ENCODE measurements around the gene NR6A1. TPM values are rescaled to one million over a fixed set of nuclear protein-coding genes. Genes with fewer than 3 reads are reported as not detected.
"Not testable (repeated sequence)": the region's sequence is repeated elsewhere in the genome, so short reads cannot be mapped to it uniquely, and the experiment has no call there.

Gene NR6A1
- total and polyA plus RNA-seq, 5 donors = 0.57 to 1.9 (median 0.91) TPM

GRCh38 chr9:124739360-124739759 lies 31.8 kb downstream of the NR6A1 start:
- 91% methylated on average over 2 of the region's 2 CpGs for WGBS
- Histone ChIP-seq H3K27me3 (ENCODE audit: control insufficient read depth, insufficient read depth) (no peaks in the 10 kb centered on the region), H3K4me3 (ENCODE audit: low read length) (no peak overlapping the region), H3K9me3 (ENCODE audit: control insufficient read depth, low read length) (no peaks in the 10 kb centered on the region), H3K4me1 (ENCODE audit: control insufficient read depth, insufficient read depth, low read length) (no peaks in the 10 kb centered on the region), H3K27ac (ENCODE audit: low read length) (no peak overlapping the region)
- no peak for DNase-seq
- intact Hi-C loops (cut with DNase I) = no loop called here
- no peak for ATAC-seq

DNA sequence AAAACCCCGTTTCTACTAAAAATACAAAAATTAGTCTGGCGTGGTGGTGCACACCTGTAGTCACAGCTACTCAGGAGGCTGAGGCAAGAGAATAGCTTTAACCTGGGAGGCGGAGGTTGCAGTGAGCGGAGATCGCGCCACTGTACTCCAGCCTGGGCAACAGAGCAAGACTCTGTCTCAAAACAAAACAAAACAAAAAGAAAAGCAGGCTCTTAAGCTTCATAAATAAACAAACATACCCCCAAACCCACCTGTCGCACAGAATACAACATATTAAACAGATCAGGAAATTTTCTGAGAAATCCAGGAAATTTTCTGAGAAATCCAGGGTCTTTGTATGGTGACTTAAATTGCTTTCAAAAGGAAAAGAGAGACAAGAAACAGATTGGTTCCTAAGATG lies 33.0 kb downstream of the NR6A1 start:
- ATAC-seq; H3K27me3 ChIP-seq (ENCODE audit: control insufficient read depth, insufficient read depth); H3K27ac ChIP-seq (ENCODE audit: low read length); DNase-seq; intact Hi-C loops (cut with DNase I); H3K4me3 ChIP-seq (ENCODE audit: low read length); H3K9me3 ChIP-seq (ENCODE audit: control insufficient read depth, low read length); H3K4me1 ChIP-seq (ENCODE audit: control insufficient read depth, insufficient read depth, low read length): not testable (repeated sequence)
- 97% methylated on average over 7 of the region's 7 CpGs for WGBS

DNA sequence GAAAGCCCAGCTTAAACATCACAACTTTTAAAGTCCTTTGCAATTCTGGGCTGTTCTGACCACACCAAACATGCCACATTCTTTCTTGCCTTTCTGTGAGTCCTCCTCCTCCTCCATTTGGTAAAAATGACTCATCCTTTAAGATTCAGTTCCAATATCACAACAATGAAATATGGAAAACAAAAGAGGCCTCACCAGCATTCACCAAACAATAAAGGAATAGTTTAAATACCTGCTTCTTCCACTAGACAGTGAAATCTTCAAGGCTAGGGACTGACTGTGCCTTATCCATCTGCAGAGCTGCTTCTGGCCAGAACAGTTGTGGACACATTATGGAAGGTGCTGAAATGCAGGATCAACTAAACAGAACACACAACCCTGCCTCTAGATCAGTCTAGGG lies 36.0 kb downstream of the NR6A1 start:
- Histone ChIP-seq H3K9me3 (ENCODE audit: control insufficient read depth, low read length) (no peaks in the 10 kb centered on the region), H3K27me3 (ENCODE audit: control insufficient read depth, insufficient read depth) (no peaks in the 10 kb centered on the region), H3K27ac (ENCODE audit: low read length) (no peak overlapping the region), H3K4me1 (ENCODE audit: control insufficient read depth, insufficient read depth, low read length) (no peaks in the 10 kb centered on the region), H3K4me3 (ENCODE audit: low read length) (no peak overlapping the region)
- no peak for ATAC-seq
- no peak for DNase-seq
- intact Hi-C loops (cut with DNase I) = no loop called here

DNA sequence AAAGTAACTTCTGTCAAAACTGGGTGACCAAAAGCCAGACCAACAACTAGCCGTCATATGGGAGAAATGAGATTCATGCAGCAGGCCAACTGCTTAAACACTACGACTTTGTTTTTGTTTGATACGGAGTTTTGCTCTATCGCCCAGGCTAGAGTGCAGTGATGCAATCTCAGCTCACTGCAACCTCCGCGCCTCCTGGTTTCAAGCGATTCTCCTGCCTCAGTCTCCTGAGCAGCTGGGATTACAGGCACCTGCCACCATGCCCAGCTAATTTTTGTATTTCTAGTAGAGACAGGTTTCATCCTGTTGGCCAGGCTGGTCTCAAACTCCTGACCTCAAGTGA lies 36.4 kb downstream of the NR6A1 start:
- H3K4me3 ChIP-seq (ENCODE audit: low read length) = not testable (repeated sequence)

DNA sequence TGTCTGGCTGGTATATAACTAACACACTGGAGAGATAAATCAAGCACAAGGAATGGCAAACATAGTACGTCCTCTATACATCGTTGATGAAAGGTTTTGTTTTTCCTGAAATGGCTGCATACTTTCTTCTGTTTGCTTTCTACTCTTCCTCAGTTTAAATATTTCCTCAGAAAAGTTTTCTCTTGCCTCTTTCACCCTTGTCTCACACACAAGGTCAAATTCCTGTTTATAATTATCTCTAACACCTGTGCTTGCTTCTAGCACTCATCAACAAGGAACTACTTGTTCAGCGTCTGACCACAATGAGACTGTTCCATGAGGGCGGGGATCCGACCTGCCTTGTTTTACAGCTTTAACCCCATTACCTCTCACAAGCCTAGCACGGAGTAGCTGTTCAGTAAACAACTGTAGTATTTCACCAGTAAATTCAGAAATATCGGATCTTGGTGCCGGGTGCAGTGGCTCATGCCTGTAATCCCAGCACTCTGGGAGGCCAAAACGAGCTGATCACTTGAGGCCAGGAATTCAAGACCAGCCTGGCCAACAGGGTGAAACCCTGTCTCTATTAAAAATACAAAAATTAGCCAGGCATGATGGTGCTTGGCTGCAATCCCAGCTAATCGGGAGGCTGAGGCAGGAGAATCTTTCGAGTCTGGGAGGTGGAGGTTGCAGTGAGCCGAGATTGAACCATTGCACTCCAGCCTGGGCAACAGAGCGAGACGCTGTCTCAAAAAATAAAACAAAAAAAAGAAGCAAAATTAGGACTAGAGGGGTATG lies 37.0 kb downstream of the NR6A1 start:
- no peak for DNase-seq
- intact Hi-C loops (cut with DNase I) = no loop called here
- 81% methylated on average over 14 of the region's 14 CpGs for WGBS
- Histone ChIP-seq H3K4me1 (ENCODE audit: control insufficient read depth, insufficient read depth, low read length) (no peaks in the 10 kb centered on the region), H3K27ac (ENCODE audit: low read length) (no peak overlapping the region), H3K27me3 (ENCODE audit: control insufficient read depth, insufficient read depth) (no peaks in the 10 kb centered on the region), H3K9me3 (ENCODE audit: control insufficient read depth, low read length) (no peaks in the 10 kb centered on the region), H3K4me3 (ENCODE audit: low read length) (no peak overlapping the region)
- no peak for ATAC-seq

More for the DNA sequence above, 36.4 kb downstream of the NR6A1 start:
- ATAC-seq; H3K9me3 ChIP-seq (ENCODE audit: control insufficient read depth, low read length); DNase-seq; intact Hi-C loops (cut with DNase I); H3K27me3 ChIP-seq (ENCODE audit: control insufficient read depth, insufficient read depth); H3K4me1 ChIP-seq (ENCODE audit: control insufficient read depth, insufficient read depth, low read length); H3K27ac ChIP-seq (ENCODE audit: low read length): not testable (repeated sequence)
- 90% methylated on average over 7 of the region's 7 CpGs for WGBS

DNA sequence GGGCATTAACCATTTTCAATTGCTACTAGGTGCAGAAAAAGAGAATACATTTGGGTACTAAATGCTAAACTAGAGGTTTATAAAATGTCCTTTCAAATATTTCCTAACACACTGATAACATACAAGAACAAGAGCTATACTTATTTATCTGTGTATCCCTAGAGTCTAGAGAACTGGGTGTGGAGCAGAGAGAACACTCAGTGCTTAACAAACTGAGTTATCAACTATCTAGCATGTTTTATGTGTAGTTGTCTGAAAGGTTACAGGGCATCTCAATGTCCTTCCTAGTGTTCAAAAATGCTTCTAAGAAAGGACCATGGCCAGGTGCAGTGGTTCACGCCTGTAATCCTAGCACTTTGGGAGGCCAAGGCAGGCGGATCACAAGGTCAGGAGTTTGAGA lies 40.3 kb downstream of the NR6A1 start:
- intact Hi-C loops (cut with DNase I) = no loop called here
- Histone ChIP-seq H3K4me1 (ENCODE audit: control insufficient read depth, insufficient read depth, low read length) (no peaks in the 10 kb centered on the region), H3K27ac (ENCODE audit: low read length) (no peak overlapping the region), H3K4me3 (ENCODE audit: low read length) (no peak overlapping the region), H3K9me3 (ENCODE audit: control insufficient read depth, low read length) (no peaks in the 10 kb centered on the region), H3K27me3 (ENCODE audit: control insufficient read depth, insufficient read depth) (no peaks in the 10 kb centered on the region)
- WGBS = 95% methylated on average over 2 of the region's 2 CpGs
- DNase-seq = no peak
- no peak for ATAC-seq

DNA sequence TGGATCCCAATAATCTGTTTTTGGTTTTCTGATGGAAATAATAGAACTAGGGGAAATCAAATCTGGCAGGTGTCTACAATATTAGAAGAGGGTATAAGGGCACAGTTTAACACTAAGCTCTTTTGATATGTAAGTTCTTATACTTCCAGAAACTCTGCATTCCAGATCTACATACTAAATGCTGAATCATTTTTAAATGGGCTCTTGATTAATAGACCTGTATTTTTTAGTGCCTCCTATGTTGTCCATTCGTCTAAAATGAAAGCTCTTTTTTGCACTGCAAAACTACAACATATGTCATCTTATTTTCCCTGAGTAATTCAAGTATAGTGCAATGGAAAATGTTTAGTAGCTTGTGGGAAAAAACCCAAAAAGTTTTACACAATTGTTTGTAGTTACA lies 44.2 kb downstream of the NR6A1 start:
- Histone ChIP-seq H3K4me3 (ENCODE audit: low read length) (no peak overlapping the region), H3K9me3 (ENCODE audit: control insufficient read depth, low read length) (no peaks in the 10 kb centered on the region), H3K27me3 (ENCODE audit: control insufficient read depth, insufficient read depth) (no peaks in the 10 kb centered on the region), H3K27ac (ENCODE audit: low read length) (no peak overlapping the region), H3K4me1 (ENCODE audit: control insufficient read depth, insufficient read depth, low read length) (peaks cover 4% of the 10 kb centered on the region)
- no peak for ATAC-seq
- intact Hi-C loops (cut with DNase I) = no loop called here
- no peak for DNase-seq
- WGBS = 80% methylated on average over 1 of the region's 1 CpG

- peak; percentile 26 to 54 for ATAC-seq
- whole genome bisulfite sequencing = 58% methylated on average over 5 of the region's 5 CpGs
These were observed 46.1 kb downstream of the NR6A1 start for GRCh38 chr9:124725068-124725452.

GRCh38 chr9:124724415-124725067 lies 46.6 kb downstream of the NR6A1 start:
- no peak for DNase-seq
- Histone ChIP-seq H3K27ac (ENCODE audit: low read length) (no peak overlapping the region), H3K4me3 (ENCODE audit: low read length) (no peak overlapping the region), H3K4me1 (ENCODE audit: control insufficient read depth, insufficient read depth, low read length) (peaks cover 7% of the 10 kb centered on the region), H3K9me3 (ENCODE audit: control insufficient read depth, low read length) (no peaks in the 10 kb centered on the region), H3K27me3 (ENCODE audit: control insufficient read depth, insufficient read depth) (no peaks in the 10 kb centered on the region)
- 26% methylated on average over 3 of the region's 3 CpGs for WGBS
- intact Hi-C loops (cut with DNase I) = no loop called here
- peak in 1 of 2 donors; percentile 33 for ATAC-seq

More at GRCh38 chr9:124725068-124725452, 46.1 kb downstream of the NR6A1 start:
- Histone ChIP-seq H3K4me3 (ENCODE audit: low read length) (no peak overlapping the region), H3K27ac (ENCODE audit: low read length) (no peak overlapping the region), H3K9me3 (ENCODE audit: control insufficient read depth, low read length) (no peaks in the 10 kb centered on the region), H3K4me1 (ENCODE audit: control insufficient read depth, insufficient read depth, low read length) (peaks cover 7% of the 10 kb centered on the region), H3K27me3 (ENCODE audit: control insufficient read depth, insufficient read depth) (no peaks in the 10 kb centered on the region)
- intact Hi-C loops (cut with DNase I) = no loop called here
- DNase-seq = no peak

DNA sequence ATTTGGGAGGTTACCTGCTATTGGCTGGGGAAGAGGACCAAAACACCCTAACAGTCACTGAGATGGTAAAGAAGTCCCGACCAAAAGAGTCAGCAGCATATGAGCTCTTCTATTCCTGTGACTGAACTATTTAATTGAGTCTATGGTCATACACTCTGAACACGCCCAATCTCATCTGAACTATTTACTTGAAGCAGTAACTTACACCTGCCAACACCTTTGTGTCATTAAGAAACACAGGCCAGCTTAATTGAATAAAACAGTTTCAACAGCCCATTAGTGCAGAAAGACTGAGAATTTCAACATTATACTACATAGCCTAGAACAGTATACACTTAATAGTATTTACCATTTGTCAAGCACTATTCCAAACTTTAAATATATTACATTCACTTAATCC lies 47.8 kb downstream of the NR6A1 start:
- 86% methylated on average over 2 of the region's 2 CpGs for WGBS
- Histone ChIP-seq H3K27ac (ENCODE audit: low read length) (no peak overlapping the region), H3K4me3 (ENCODE audit: low read length) (no peak overlapping the region), H3K27me3 (ENCODE audit: control insufficient read depth, insufficient read depth) (no peaks in the 10 kb centered on the region), H3K9me3 (ENCODE audit: control insufficient read depth, low read length) (no peaks in the 10 kb centered on the region), H3K4me1 (ENCODE audit: control insufficient read depth, insufficient read depth, low read length) (peaks cover 7% of the 10 kb centered on the region)
- intact Hi-C loops (cut with DNase I) = no loop called here
- ATAC-seq (no peak), DNase-seq (no peak)

DNA sequence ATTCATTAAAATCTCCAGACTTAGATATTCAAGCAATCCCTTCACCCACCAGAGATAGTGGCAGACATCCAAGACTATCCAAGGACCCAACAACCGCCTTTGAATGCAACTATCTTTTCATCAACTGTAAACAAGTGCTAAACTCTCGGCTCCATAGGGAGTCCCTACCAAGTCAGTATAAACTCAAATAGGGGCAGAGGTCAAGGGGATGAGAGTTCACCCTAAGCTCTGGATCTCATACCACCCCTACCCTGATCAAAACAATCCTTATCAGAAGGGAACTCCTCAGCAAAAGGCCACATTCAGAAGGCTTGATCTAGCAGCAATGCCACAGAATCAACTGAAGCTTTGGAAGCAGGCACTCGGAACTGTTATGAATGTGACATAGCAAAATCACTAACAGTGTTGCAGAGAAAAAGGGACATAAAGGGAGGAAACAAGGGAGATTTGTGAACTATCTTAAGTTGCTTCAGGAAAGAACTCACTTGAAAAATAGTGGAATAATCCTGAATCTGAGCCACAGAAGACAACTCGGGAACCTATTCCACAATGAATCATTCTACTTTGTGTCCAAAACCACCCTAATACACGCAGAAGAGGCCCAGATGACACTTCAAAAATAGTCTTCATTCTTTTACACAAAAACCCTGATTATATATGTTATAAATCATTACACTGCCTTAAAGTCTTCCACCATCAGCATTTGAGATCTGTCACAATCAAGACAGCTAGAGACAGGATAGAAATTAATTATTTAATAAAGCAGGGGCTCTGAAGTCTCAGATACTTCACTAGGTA lies 49.8 kb downstream of the NR6A1 start:
- Histone ChIP-seq H3K27ac (ENCODE audit: low read length) (peak overlapping the region; percentile 37), H3K4me1 (ENCODE audit: control insufficient read depth, insufficient read depth, low read length) (peaks cover 7% of the 10 kb centered on the region), H3K4me3 (ENCODE audit: low read length) (no peak overlapping the region), H3K27me3 (ENCODE audit: control insufficient read depth, insufficient read depth) (no peaks in the 10 kb centered on the region), H3K9me3 (ENCODE audit: control insufficient read depth, low read length) (no peaks in the 10 kb centered on the region)
- 58% methylated on average over 5 of the region's 5 CpGs for WGBS
- ATAC-seq = no peak
- DNase-seq = no peak
- intact Hi-C loops (cut with DNase I) = no loop called here

Measured in right cardiac atrium (tissue), 5 donors.